Measurements from ENCODE around the gene JKAMP. TPM values are rescaled to one million over a fixed set of nuclear protein-coding genes. Genes with fewer than 3 reads are reported as not detected.

JKAMP gene
- total and polyA plus RNA-seq, 4 donors = 19.7 to 65.1 (median 32.5) TPM

- no peak for TF ChIP-seq REST (IDR thresholded peaks at IDR 0.05)
- TF ChIP-seq RXRA (IDR thresholded peaks at IDR 0.05) = no peak
- TF ChIP-seq HNF4A (conservative IDR thresholded peaks at IDR 0.05) = no peak
- TF ChIP-seq CTCF (IDR thresholded peaks at IDR 0.05; ENCODE audit: low read depth, low read length, missing input control) = no peak
- TF ChIP-seq SP1 (IDR thresholded peaks at IDR 0.05) = no peak
- no peak for DNase-seq (ENCODE audit: low spot score)
- no peak overlapping the region for H3K9ac ChIP-seq (ENCODE audit: low read depth in 1 of 2, low read length in 2 of 2)
- no peaks in the 10 kb centered on the region for H3K9me3 ChIP-seq (ENCODE audit: control insufficient read depth in 4 of 4, low read length in 3 of 4)
- no peak overlapping the region for H3K27ac ChIP-seq (ENCODE audit: low read depth in 1 of 2, low read length in 2 of 2)
- no peaks in the 10 kb centered on the region for H3K27me3 ChIP-seq (ENCODE audit: control insufficient read depth in 4 of 4, insufficient read depth in 4 of 4, low read length in 3 of 4)
- peaks cover 6 to 30% (median 21%) of the 10 kb centered on the region in 4 donors for H3K36me3 ChIP-seq (ENCODE audit: control insufficient read depth in 4 of 4, insufficient read depth in 3 of 4, low read depth in 1 of 4, low read length in 3 of 4)
- H3K4me1 ChIP-seq (ENCODE audit: control insufficient read depth in 4 of 4, insufficient read depth in 4 of 4, low read length in 3 of 4) = no peaks in the 10 kb centered on the region
- H3K4me3 ChIP-seq (ENCODE audit: low read depth in 1 of 3, low read length in 3 of 3) = no peak overlapping the region
- WGBS = 93% methylated on average over 1 of the region's 1 CpG
Measured at GRCh38 chr14:59475709-59476108, 8.6 kb upstream of the JKAMP start.

- peaks cover 4 to 17% (median 12%) of the 10 kb centered on the region in 4 donors for H3K36me3 ChIP-seq (ENCODE audit: control insufficient read depth in 4 of 4, insufficient read depth in 3 of 4, low read depth in 1 of 4, low read length in 3 of 4)
- H3K27me3 ChIP-seq (ENCODE audit: control insufficient read depth in 4 of 4, insufficient read depth in 4 of 4, low read length in 3 of 4) = no peaks in the 10 kb centered on the region
- H3K4me1 ChIP-seq (ENCODE audit: control insufficient read depth in 4 of 4, insufficient read depth in 4 of 4, low read length in 3 of 4) = peaks cover 2 to 20% (median 20%) of the 10 kb centered on the region in 4 donors
- H3K4me3 ChIP-seq (ENCODE audit: low read depth in 1 of 3, low read length in 3 of 3) = no peak overlapping the region
- DNase-seq (ENCODE audit: low spot score) = no peak
- 96% methylated on average over 3 of the region's 3 CpGs for WGBS
- no peaks in the 10 kb centered on the region for H3K9me3 ChIP-seq (ENCODE audit: control insufficient read depth in 4 of 4, low read length in 3 of 4)
- no peak overlapping the region for H3K9ac ChIP-seq (ENCODE audit: low read depth in 1 of 2, low read length in 2 of 2)
- TF ChIP-seq SP1 (IDR thresholded peaks at IDR 0.05) (no peak), TAF1 (conservative IDR thresholded peaks at IDR 0.05) (no peak), EGR1 (IDR thresholded peaks at IDR 0.05; ENCODE audit: low read depth in 2 of 2) (no peak), CTCF (IDR thresholded peaks at IDR 0.05; ENCODE audit: low read depth, low read length, missing input control) (no peak), RXRA (IDR thresholded peaks at IDR 0.05) (no peak), HNF4G (IDR thresholded peaks at IDR 0.05) (no peak), YY1 (IDR thresholded peaks at IDR 0.05) (no peak)
- no peak overlapping the region for H3K27ac ChIP-seq (ENCODE audit: low read depth in 1 of 2, low read length in 2 of 2)
Measured at GRCh38 chr14:59478540-59478939, 5.8 kb upstream of the JKAMP start.

- Histone ChIP-seq H3K4me1 (ENCODE audit: control insufficient read depth in 4 of 4, insufficient read depth in 4 of 4, low read length in 3 of 4) (peaks cover 2 to 23% (median 21%) of the 10 kb centered on the region in 4 donors), H3K9me3 (ENCODE audit: control insufficient read depth in 4 of 4, low read length in 3 of 4) (no peaks in the 10 kb centered on the region), H3K36me3 (ENCODE audit: control insufficient read depth in 4 of 4, insufficient read depth in 3 of 4, low read depth in 1 of 4, low read length in 3 of 4) (peaks cover 0 to 10% (median 6%) of the 10 kb centered on the region in 4 donors), H3K4me3 (ENCODE audit: low read depth in 1 of 3, low read length in 3 of 3) (no peak overlapping the region), H3K27me3 (ENCODE audit: control insufficient read depth in 4 of 4, insufficient read depth in 4 of 4, low read length in 3 of 4) (no peaks in the 10 kb centered on the region), H3K27ac (ENCODE audit: low read depth in 1 of 2, low read length in 2 of 2) (no peak overlapping the region), H3K9ac (ENCODE audit: low read depth in 1 of 2, low read length in 2 of 2) (no peak overlapping the region)
- WGBS = 58% methylated on average over 1 of the region's 1 CpG
- no peak for DNase-seq (ENCODE audit: low spot score)
- TF ChIP-seq SP1 (IDR thresholded peaks at IDR 0.05) = no peak
- no peak for TF ChIP-seq EGR1 (IDR thresholded peaks at IDR 0.05; ENCODE audit: low read depth in 2 of 2)
- TF ChIP-seq CTCF (IDR thresholded peaks at IDR 0.05; ENCODE audit: low read depth, low read length, missing input control) = no peak
- TF ChIP-seq NR2F2 (IDR thresholded peaks at IDR 0.05) = no peak
- TF ChIP-seq REST (IDR thresholded peaks at IDR 0.05) = no peak
- no peak for TF ChIP-seq ATF3 (IDR thresholded peaks at IDR 0.05)
- no peak for TF ChIP-seq YY1 (IDR thresholded peaks at IDR 0.05)
- TF ChIP-seq HNF4A (conservative IDR thresholded peaks at IDR 0.05) = no peak
Measured at GRCh38 chr14:59480166-59480565, 4.2 kb upstream of the JKAMP start.
